ENCODE results near the gene PLCG2.

PLCG2 gene

GRCh38 chr16:81861503-81861902 lies 82.4 kb downstream of the PLCG2 start:
- Histone ChIP-seq H3K9me3 (ENCODE audit: low read depth, low read length) (no peaks in the 10 kb centered on the region), H3K9ac (ENCODE audit: insufficient read length) (no peak overlapping the region), H3K4me3 (no peak overlapping the region), H3K36me3 (ENCODE audit: insufficient read depth, low read length) (no peaks in the 10 kb centered on the region), H3K27ac (no peak overlapping the region)
- no peak for DNase-seq (ENCODE audit: low read depth, low spot score)
- TF ChIP-seq FOXP2 (optimal IDR thresholded peaks at IDR 0.05; ENCODE audit: control extremely low read depth, extremely low read length, insufficient read depth) (no peak), POLR2AphosphoS5 (IDR thresholded peaks at IDR 0.05; ENCODE audit: borderline replicate concordance, low read depth, low read length) (no peak), EZH2 (IDR thresholded peaks at IDR 0.05) (no peak)

DNA sequence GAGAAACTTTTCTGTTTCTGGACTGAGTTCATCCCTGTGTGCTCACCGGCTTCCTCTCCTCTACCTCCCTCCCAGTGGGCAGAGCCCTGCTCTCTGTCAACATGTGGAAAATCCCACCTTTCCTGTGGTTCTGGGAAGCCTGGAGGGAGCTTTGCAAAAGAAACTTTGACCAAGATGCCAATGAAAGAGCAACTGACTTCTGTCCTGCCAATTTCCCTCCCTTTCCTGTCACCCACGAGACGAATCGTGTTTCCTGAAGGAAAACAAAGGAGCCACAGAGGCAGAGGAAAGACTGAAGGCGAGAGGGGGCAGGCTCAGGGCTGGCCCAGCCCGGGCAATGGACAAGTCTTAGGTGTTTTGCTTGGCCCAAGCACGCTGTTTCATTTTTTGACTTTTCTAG lies 82.8 kb downstream of the PLCG2 start:
- Histone ChIP-seq H3K9me3 (ENCODE audit: low read depth, low read length) (no peaks in the 10 kb centered on the region), H3K36me3 (ENCODE audit: insufficient read depth, low read length) (no peaks in the 10 kb centered on the region), H3K4me3 (no peak overlapping the region), H3K27ac (no peak overlapping the region), H3K9ac (ENCODE audit: insufficient read length) (no peak overlapping the region)
- DNase-seq (ENCODE audit: low read depth, low spot score) = no peak
- TF ChIP-seq FOXP2 (optimal IDR thresholded peaks at IDR 0.05; ENCODE audit: control extremely low read depth, extremely low read length, insufficient read depth) (no peak), EZH2 (IDR thresholded peaks at IDR 0.05) (no peak), POLR2AphosphoS5 (IDR thresholded peaks at IDR 0.05; ENCODE audit: borderline replicate concordance, low read depth, low read length) (no peak)

DNA sequence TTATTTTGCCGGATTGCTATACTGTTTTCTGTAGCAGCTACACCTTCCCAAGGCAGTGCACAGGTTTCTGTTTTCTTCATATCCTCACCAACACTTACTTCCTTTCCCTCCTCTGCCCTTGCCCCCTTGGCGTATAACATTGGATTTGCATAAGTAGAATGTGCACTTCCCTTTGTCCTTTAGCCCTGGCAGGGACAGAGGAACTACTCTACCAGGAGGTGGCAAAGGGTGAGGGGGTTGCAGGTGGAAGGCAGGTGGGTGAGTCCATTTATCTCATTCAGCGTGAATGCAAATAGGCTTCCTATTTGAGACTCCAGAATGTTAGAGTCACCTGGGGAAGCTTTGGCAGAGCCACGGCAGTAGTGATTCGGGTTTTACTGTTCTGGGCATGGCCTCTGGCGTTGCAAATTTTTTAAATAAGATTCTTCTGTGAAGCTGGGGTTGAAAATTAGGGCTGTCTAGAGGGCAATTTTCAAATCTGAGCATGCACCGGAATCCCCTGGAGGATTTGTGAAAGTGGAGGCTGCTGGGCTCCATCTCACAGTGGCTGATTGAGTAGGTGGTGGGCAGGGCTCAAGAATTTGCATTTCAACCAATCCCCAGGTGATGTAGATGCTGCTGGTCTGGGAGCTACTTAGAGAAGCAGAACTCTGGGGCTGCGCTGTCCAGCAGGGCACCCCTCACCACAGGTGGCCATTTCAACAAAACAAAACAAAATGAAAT lies 84.7 kb downstream of the PLCG2 start:
- no peaks in the 10 kb centered on the region for H3K9me3 ChIP-seq (ENCODE audit: low read depth, low read length)
- no peak overlapping the region for H3K9ac ChIP-seq (ENCODE audit: insufficient read length)
- H3K4me3 ChIP-seq = no peak overlapping the region
- no peaks in the 10 kb centered on the region for H3K36me3 ChIP-seq (ENCODE audit: insufficient read depth, low read length)
- DNase-seq (ENCODE audit: low read depth, low spot score) = no peak
- no peak overlapping the region for H3K27ac ChIP-seq
- TF ChIP-seq FOXP2 (optimal IDR thresholded peaks at IDR 0.05; ENCODE audit: control extremely low read depth, extremely low read length, insufficient read depth) (no peak), EZH2 (IDR thresholded peaks at IDR 0.05) (no peak), POLR2AphosphoS5 (IDR thresholded peaks at IDR 0.05; ENCODE audit: borderline replicate concordance, low read depth, low read length) (no peak)

DNA sequence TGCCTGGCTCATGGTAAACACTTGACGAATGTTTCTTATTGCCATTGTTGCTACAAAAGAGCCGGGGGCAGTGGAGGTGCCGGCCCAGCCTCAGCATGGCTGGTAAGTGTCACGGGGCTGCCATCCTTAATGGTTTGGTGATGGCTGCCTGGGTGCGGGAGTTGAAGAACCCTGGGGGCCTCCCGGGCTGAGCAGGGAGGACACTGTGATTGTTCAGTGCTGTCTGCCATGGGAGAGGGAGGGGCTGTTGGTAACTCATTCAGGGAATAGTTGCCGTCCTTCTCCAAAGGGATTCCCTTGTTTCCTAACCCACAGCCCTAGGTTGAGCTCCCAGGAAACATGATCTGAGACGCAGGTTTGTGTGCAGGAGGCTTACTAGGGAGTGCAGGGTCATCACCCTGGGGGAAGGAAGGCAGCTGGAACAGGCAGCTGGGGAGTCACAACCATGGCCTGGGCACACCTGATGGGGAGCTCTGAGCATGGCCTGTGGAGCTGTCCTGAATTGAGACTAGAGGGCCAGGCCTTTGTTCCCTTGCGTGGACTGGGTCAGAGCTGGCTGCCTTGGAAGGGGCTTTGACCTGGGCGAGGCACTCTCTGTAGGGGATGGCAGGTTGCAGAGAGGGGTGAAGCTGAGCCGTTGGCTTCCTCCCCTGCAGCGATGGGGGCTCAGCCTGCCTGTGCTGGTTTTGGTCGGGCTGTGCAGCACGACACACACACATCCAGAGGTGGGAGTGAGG lies 85.7 kb downstream of the PLCG2 start:
- no peak for DNase-seq (ENCODE audit: low read depth, low spot score)
- no peak for TF ChIP-seq POLR2AphosphoS5 (IDR thresholded peaks at IDR 0.05; ENCODE audit: borderline replicate concordance, low read depth, low read length)
- no peak for TF ChIP-seq FOXP2 (optimal IDR thresholded peaks at IDR 0.05; ENCODE audit: control extremely low read depth, extremely low read length, insufficient read depth)
- no peak for TF ChIP-seq EZH2 (IDR thresholded peaks at IDR 0.05)
- Histone ChIP-seq H3K9ac (ENCODE audit: insufficient read length) (no peak overlapping the region), H3K36me3 (ENCODE audit: insufficient read depth, low read length) (no peaks in the 10 kb centered on the region), H3K27ac (no peak overlapping the region), H3K4me3 (no peak overlapping the region), H3K9me3 (ENCODE audit: low read depth, low read length) (no peaks in the 10 kb centered on the region)

DNA sequence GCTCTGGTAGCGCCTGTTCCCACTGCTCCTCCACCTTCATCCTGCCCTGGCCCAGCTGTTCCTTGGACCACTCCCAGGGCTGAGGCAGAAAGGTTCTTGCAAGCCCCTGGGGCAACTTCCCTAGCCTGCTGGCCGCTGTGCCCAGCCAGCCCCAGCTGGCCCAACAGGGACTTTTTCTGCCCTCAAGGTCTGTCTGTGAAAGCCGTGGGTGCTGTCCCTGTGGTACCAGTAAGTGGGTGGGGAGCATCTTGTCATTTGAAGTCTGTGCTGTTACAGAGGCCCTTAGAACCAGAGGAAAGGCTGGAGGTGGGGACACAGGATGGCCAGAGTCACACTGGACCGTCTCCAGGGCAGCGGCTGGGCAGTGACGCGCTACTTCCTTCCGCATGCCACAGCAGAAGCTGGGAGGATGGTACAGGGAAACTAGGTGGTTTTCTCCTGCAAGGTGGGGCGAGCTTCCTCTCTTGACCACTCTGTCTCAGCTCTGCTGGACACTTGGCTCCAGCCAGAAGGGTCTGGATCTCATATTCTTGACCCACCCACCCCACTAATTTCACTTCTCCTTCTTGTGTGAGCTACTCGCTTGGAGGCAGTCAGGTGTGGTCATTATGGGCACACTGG lies 87.8 kb downstream of the PLCG2 start:
- H3K4me3 ChIP-seq = no peak overlapping the region
- no peak overlapping the region for H3K9ac ChIP-seq (ENCODE audit: insufficient read length)
- TF ChIP-seq POLR2AphosphoS5 (IDR thresholded peaks at IDR 0.05; ENCODE audit: borderline replicate concordance, low read depth, low read length) = no peak
- TF ChIP-seq FOXP2 (optimal IDR thresholded peaks at IDR 0.05; ENCODE audit: control extremely low read depth, extremely low read length, insufficient read depth) = no peak
- no peak for TF ChIP-seq EZH2 (IDR thresholded peaks at IDR 0.05)
- no peak overlapping the region for H3K27ac ChIP-seq
- no peak for DNase-seq (ENCODE audit: low read depth, low spot score)
- H3K36me3 ChIP-seq (ENCODE audit: insufficient read depth, low read length) = no peaks in the 10 kb centered on the region
- H3K9me3 ChIP-seq (ENCODE audit: low read depth, low read length) = no peaks in the 10 kb centered on the region

DNA sequence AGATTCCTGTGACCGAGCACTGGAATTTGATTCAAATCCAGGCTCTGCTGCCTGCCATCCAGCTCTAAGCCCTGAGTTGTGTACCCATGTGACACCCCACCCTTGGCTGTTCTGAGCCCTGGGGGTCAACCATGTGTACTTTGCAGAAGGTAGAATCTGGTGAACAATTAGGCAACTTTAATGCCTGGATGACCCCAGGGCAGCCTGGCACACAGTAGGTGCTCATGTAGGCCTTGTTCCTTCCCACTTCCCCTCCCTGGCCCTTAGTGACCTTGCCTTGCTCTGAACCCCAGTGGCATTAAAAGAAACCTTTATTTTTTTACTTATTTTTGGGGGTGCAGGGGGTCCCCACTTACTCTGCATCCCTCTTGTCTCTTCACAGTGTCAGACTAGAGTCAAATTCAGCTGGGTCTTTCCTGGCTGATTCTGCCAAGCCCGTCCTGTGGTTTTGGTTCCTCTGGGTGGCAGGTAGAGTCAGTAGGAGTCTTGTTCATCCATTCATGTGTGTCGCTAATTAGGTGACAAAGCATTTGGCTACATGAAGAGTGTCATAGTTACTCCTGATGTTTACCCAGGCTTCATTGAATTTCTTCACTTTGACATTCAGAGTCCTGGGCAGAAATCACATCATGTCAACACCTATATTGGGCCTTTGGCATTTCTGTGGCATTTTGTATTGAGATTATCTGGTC lies 89.1 kb downstream of the PLCG2 start:
- Histone ChIP-seq H3K27ac (no peak overlapping the region), H3K9ac (ENCODE audit: insufficient read length) (no peak overlapping the region), H3K36me3 (ENCODE audit: insufficient read depth, low read length) (no peaks in the 10 kb centered on the region), H3K9me3 (ENCODE audit: low read depth, low read length) (no peaks in the 10 kb centered on the region), H3K4me3 (no peak overlapping the region)
- TF ChIP-seq POLR2AphosphoS5 (IDR thresholded peaks at IDR 0.05; ENCODE audit: borderline replicate concordance, low read depth, low read length) (no peak), FOXP2 (optimal IDR thresholded peaks at IDR 0.05; ENCODE audit: control extremely low read depth, extremely low read length, insufficient read depth) (no peak), EZH2 (IDR thresholded peaks at IDR 0.05) (no peak)
- no peak for DNase-seq (ENCODE audit: low read depth, low spot score)

- no peak for DNase-seq (ENCODE audit: low read depth, low spot score)
- no peaks in the 10 kb centered on the region for H3K9me3 ChIP-seq (ENCODE audit: low read depth, low read length)
- H3K27ac ChIP-seq = no peak overlapping the region
- no peak for TF ChIP-seq POLR2AphosphoS5 (IDR thresholded peaks at IDR 0.05; ENCODE audit: borderline replicate concordance, low read depth, low read length)
- no peak for TF ChIP-seq FOXP2 (optimal IDR thresholded peaks at IDR 0.05; ENCODE audit: control extremely low read depth, extremely low read length, insufficient read depth)
- no peak for TF ChIP-seq EZH2 (IDR thresholded peaks at IDR 0.05)
- no peak overlapping the region for H3K9ac ChIP-seq (ENCODE audit: insufficient read length)
- no peaks in the 10 kb centered on the region for H3K36me3 ChIP-seq (ENCODE audit: insufficient read depth, low read length)
- no peak overlapping the region for H3K4me3 ChIP-seq
Observed at GRCh38 chr16:81869326-81869725, 90.2 kb downstream of the PLCG2 start.

DNA sequence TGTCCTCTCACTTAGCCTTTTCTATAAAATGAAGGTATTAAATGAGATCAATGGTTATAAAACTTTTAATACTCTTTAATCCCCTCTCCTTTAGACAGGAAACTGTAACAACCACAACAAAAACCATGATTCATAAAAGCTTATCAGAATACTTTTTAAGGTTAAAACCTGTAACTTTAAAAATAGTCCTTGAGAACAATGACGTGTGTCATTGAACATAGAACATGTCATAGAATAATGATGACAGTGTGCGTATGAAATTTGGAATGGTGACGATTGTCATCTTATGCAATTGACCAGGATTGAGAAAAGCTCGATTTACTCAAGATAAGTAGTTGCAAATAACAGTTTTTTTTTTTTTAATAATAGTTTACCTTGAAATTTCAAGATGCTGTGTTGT lies 94.1 kb downstream of the PLCG2 start:
- H3K9ac ChIP-seq (ENCODE audit: insufficient read length) = no peak overlapping the region
- DNase-seq (ENCODE audit: low read depth, low spot score) = no peak
- no peaks in the 10 kb centered on the region for H3K36me3 ChIP-seq (ENCODE audit: insufficient read depth, low read length)
- TF ChIP-seq FOXP2 (optimal IDR thresholded peaks at IDR 0.05; ENCODE audit: control extremely low read depth, extremely low read length, insufficient read depth) = no peak
- no peak for TF ChIP-seq POLR2AphosphoS5 (IDR thresholded peaks at IDR 0.05; ENCODE audit: borderline replicate concordance, low read depth, low read length)
- no peak for TF ChIP-seq EZH2 (IDR thresholded peaks at IDR 0.05)
- no peak overlapping the region for H3K4me3 ChIP-seq
- no peak overlapping the region for H3K27ac ChIP-seq
- H3K9me3 ChIP-seq (ENCODE audit: low read depth, low read length) = no peaks in the 10 kb centered on the region

Measured in SK-N-MC (cell line).